GM12873 (cell line): ENCODE results near the gene IQGAP1.

Experiments
- CTCF ChIP-seq: IDR thresholded peaks from 2 replicates; pipeline ENCODE4 v1.5.1; 2012; ENCODE audit warnings: low read depth, mild to moderate bottlenecking, moderate library complexity, low read length, control low read depth; ENCODE audit not compliant: insufficient read depth; ENCODE audit errors: missing control alignments

The IQGAP1 gene

GRCh38 chr15:90349072-90349471 lies 39.0 kb upstream of the IQGAP1 start:
- TF ChIP-seq CTCF: no peak

GRCh38 chr15:90349821-90350220 lies 38.2 kb upstream of the IQGAP1 start:
- no peak for TF ChIP-seq CTCF

- TF ChIP-seq CTCF: no peak
Measured at GRCh38 chr15:90351479-90352106, 36.4 kb upstream of the IQGAP1 start.

GRCh38 chr15:90352107-90352893 lies 35.7 kb upstream of the IQGAP1 start, which contains the start of gene ZNF774:
Gene ZNF774 (plus strand): TSS chr15:90352284. CDS start chr15:90354661, 2,377 bp downstream.
- TF ChIP-seq CTCF: no peak

- no peak for TF ChIP-seq CTCF
Measured at GRCh38 chr15:90354986-90355385, 33.1 kb upstream of the IQGAP1 start.

- TF ChIP-seq CTCF: no peak
Measured at GRCh38 chr15:90358124-90359033, 29.7 kb upstream of the IQGAP1 start.

- no peak for TF ChIP-seq CTCF
Measured at GRCh38 chr15:90360746-90361145, 27.3 kb upstream of the IQGAP1 start.
